HG02642 (cell line): ENCODE results near the gene MACF1.
A peak's percentile ranks its signal among the peaks of the same experiment; 100 is the strongest.

Experiments
- ATAC-seq: cut with Tn5 transposase; IDR thresholded peaks from one replicate; pipeline ENCODE4 v1.9.1; 2021; ENCODE audit warnings: mild to moderate bottlenecking; ENCODE audit not compliant: unreplicated experiment, poor library complexity

The MACF1 gene

DNA sequence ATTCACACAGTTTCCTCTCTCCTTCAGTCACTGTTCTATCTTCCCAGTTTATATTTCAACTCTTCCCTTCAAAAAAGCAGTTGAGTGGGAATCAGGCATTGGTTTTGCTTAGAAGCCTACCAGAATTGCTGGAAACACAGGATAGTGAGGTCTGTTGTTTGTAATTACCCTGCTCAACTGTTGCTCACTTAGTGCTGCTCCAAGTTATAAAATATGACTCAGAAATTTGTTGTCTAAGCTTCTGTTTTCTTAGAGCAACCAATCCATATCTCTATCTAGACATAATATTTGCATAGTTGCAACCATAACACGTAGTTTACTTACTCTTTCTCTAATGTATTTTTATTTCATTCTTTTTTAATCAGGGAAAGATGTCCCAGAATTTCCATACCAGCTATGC lies 87.9 kb downstream of the MACF1 start:
- no peak for ATAC-seq

DNA sequence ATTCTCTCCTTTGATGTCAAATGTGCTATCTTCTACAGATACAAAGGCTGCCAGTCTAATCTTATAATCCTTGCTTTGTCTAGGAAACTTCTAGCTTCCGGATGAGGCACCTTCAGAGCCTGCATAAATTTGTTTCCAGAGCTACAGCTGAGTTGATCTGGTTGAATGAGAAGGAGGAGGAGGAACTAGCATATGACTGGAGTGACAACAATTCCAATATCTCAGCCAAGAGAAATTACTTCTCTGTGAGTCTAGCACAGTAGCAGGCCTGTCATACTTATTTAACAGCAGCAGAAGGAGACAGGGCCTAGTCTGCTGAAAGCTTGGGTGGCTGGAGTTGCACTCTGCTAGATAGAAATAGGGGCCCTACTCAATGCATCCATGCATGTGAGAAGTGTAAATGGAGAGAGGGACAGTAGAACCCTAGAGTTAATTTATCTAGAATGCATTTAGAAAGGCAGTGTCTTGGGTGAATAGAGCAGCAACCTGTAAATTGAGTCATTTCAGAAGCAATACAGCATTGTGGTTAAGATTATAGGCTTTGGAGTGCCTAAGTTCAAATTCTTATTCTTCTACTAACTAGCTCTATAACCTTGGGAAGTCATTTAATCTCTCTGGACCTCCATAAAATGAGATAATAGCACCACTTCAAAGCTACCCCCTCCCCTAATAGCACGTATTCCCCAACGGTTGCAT lies 89.0 kb downstream of the MACF1 start:
- no peak for ATAC-seq

DNA sequence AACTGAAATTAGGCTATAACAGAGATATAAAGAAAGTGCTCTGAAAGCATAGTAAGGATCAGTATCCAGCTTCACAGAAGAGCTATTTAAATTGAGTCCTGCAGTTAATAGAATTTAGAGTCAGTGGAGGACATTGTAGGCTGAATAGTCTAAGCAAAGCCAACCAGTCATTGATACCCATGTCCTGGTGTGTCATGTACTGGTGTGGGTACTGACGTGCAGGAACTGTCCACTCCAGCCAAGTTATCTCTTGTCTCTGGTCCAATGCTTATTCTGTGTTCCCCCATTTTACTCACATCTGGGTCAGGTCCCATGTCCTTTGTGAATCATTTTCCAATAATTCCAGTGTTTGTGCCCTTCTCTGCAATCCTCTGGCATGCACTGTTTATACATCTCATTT lies 90.0 kb downstream of the MACF1 start:
- ATAC-seq: no peak

DNA sequence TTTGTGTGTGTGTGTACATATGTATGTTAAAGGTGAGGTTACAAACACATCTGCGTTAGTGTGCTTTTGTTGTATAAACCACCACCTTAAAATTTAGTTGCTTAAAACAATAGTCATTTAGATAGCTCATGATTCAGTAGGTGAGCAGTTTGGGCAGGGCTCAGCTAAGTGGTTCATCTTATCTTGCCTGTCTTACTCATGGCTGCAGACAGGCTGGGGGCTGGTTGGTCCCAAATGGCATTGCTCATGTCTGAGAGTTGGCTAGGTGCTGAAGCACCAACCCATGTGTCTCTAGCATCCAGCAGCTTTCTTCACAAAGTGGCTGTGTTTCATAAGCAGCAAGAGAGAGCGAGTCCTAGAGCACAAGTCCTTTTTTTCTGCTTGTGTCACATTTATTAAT lies 91.4 kb downstream of the MACF1 start:
- no peak for ATAC-seq

DNA sequence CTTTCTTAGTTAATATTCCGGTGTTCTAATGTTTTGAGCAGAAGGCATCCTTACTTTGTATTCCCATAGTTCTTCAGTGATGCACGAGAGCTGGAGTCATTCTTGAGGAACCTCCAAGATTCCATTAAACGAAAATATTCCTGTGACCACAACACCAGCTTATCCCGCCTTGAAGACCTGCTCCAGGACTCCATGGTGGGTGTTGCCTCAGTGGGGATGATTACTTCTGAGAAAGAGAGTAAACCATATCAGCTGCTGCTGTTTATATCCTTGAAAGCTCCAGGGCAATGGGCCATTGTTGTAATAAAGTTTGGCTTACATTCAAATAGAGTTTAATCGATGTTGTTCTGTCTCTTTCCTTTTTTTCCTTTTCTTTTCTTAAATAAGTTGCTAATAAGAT lies 93.1 kb downstream of the MACF1 start:
- ATAC-seq: no peak

DNA sequence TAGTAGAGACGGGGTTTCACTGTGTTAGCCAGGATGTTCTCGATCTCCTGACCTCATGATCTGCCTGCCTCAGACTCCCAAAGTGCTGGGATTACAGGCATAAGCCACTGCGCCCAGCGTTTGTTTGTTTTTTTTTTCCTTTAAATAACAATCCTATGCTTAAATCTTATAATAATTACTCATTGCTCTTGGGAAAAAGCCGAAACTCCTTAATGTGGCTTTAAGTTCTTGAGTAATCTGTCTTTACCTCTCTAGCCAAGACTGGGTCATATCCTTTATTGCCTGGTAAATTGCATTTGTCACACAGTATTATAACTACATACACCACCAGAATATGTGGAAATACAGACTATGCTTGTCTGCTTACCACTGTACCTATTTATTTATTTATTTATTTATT lies 97.1 kb downstream of the MACF1 start:
- no peak for ATAC-seq

DNA sequence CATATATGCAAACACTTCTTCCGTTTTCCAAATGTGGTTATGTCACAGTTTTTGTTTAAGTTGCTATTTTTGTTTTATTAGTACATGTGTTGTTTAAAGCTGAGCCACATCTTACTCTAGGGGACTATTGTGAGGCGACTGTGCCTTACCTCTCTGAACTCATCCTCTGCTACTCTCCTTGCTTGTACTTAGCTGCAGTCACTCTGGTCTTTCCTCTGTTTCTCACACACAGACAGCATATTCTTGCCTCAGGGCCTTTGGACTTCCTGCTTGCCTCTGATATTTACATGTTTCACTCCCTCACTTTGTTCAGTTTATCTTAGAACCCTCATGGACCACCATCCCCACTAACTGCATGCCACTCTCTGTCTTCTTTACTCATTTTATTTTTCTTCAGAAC lies 101.1 kb downstream of the MACF1 start:
- no peak for ATAC-seq

DNA sequence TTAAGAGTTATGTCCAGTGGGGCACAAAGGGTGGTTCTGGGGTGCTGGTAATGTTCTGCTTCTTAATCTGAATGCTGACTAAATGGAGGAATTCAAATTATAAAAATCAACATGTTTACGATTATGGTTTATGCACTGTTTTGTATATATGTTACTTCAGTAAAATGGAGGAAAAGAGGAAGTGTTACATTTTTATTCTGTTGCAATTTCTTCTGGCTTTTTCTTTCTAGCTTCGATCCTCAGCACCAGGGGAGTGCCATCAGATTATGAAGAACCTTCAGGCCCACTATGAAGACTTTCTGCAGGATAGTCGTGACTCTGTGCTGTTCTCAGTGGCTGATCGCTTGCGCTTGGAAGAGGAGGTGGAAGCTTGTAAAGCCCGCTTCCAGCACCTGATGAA lies 105.5 kb downstream of the MACF1 start:
- no peak for ATAC-seq

DNA sequence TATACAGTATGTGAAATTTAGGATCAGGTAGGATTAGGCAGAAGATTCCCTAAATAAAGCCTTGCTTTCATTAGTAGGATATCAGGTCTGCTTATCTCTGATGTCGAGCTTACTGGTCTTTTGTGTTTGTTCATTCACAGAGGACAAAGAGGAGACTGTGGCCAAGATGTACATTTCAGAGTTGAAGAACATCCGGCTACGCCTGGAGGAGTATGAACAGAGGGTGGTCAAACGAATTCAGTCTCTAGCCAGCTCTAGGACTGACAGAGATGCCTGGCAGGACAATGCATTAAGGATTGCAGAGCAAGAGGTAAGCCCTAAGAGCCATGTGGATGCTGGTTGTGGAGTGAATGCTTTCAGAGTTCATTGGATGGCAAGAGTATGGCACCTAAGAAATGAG lies 106.2 kb downstream of the MACF1 start:
- no peak for ATAC-seq

DNA sequence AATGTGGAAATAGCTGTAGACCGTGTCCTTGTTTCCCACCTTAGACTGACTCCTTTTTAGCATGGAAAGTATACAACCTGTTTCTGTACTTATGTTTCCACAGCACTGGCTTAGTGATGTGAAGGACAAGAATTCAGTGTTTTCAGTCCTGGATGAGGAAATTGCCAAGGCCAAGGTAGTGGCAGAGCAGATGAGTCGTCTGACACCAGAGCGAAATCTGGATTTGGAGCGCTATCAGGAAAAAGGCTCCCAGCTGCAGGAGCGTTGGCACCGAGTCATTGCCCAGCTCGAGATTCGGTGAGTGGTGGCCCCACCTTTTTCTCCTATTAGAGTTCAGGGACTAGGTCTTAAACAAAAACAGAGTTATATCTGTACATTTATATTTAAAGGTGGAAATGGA lies 112.6 kb downstream of the MACF1 start:
- no peak for ATAC-seq

DNA sequence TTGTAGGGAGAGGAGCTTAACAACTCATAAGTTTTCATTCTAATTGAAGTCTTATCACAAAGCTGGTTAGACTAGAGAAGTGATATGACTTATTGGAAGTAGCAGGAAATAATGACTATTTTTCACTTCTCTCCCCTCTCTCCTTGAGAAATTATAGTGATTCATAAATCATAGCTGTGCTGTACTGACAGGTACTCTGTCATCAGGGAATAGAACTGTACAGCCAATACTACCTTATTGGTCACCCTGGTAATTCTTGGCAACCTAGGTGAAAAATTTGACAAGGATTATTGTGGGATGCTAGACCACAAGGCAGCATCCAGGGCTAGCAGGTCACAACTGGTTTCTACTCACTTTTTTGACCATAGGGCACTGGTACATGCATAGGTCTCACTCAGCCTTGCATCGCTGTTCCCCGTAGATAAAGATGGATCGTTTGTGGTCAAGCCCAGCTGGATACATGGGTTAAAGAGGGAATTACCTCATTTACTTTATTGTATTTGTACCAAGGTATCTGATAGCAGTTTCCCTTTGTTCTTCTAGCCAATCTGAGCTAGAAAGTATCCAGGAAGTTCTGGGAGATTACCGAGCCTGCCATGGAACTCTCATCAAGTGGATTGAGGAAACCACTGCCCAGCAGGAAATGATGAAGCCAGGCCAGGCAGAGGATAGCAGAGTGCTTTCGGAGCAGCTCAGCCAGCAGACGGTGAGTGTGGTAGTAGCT lies 113.6 kb downstream of the MACF1 start:
- no peak for ATAC-seq

DNA sequence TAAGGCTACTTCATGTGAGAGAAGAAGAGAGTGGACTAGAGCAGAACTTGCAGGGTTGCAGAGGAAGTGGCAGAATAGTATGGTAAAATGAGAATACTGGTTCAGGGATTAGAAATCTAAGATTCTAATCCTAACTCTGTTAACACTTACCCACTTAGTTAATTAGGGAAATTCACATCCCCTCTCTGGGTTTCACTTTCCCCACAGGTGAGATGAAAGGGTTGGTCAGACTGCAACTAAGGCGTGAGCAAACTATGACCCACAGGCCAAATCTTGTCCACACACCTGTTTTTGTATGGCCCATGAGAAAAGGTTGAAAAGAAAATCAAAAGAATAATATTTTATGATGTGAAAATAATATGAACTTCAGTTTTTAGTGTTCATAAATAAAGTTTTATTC lies 117.5 kb downstream of the MACF1 start:
- peak; percentile 43 for ATAC-seq

DNA sequence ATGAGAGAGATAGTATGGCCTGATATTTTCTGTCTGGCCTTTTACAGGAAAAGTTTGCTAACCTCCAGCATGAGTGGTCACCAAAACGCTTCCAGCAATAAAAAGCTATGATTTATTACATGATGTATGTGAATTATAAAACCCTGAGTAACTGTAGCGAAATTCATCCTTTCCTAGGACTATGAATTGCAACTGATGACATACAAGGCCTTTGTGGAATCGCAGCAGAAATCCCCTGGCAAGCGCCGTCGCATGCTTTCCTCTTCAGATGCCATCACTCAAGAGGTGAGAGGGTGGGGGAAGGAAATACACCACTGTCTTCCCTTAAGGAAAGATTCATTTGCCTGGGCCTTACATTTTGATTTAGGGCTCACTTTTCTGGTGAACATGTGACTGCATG lies 117.9 kb downstream of the MACF1 start:
- ATAC-seq: no peak

DNA sequence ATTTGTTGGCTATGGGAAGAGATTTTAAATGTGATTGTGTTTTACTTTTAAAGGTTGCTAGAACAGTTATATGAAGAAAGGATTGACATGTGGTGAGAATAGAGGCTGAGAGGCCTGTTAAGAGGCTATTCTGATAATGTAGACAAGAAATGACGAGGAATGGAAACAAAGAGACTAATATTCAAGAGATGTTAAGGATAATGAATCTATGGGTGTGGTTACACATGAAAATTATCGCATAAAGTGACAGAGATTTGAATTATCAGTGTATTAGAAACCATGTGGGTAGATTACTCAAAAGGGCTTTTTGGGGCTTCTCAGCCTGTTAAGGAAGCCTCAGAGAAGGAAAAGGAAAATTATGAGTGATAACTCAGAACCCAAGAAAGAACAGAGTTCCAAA lies 120.4 kb downstream of the MACF1 start:
- ATAC-seq: no peak

DNA sequence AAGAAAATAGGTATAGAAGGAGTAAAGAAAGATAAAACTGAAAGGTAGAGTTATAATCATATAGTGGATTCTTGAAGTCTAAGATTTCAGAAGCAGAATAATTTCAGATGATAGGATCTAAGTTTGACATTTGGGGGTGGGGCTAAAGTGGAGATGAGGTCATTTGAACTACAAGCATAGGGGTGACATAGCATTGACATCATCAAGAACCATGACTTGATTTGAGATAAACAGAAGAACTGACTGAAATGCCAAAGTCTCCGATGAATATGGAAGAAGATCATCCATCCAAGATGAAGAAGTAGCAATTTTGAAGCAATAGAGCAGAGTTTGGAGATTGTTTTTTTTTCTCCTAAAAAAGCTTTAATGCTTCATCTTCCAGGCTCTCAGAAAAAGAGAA lies 122.3 kb downstream of the MACF1 start:
- no peak for ATAC-seq

DNA sequence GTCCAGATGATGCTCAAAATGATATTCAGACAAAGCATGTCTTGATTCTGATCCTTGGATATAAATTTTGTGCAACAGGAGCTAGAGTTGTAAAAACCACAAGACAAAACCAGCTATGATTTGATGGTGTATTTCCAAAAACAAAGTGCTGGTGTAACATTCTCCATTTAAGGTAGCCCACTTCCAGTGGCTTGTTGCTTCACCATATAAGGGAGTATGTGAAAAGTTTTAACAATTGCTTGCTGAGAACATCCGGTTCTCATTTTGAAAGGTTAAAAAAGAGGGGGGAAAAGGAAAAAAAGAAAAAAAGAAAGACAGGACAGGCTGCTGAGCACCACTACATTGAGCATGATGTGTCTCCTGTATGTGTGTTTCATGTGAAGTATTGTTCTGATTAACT lies 123.6 kb downstream of the MACF1 start:
- no peak for ATAC-seq

DNA sequence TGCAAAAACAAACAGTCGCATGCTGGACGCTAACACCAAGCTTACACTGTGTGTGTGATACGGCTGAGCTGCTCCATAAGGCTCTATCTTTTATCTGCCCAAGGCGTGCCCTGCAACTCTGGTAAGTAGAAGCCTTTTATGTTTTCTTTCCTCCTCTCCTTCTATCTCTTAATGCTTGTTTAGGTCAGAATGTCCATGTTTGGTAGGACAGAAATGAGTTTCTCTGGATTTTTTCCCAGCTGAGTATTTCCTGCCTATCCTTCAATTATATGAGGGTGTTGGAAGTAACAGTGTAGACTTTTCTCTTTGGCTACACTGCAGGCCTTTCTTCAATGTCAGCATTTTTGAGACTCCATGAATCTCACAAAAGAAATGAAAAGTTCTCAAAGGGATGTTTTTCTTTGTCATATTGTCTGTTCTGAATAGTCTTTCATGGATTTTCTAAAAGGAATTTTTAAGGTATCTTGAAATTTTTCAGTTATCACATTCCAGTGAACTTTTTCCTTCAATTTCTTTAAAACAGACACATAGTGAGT lies 124.2 kb downstream of the MACF1 start:
- ATAC-seq: no peak

DNA sequence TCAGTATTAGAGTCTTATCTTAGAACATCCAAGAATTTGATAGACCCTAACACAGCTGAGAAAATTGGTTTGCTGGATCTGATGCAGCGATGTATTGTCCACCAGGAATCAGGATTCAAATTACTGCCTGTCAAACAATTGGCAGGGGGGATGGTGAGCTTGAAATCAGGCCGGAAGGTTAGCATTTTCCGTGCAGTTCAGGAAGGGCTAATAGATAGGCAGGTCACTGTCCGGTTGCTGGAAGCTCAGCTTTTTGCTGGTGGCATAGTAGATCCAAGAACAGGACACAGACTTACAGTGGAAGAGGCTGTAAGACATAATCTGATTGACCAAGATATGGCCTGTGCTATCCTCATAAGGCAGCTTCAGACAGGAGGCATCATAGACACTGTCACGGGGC lies 127.2 kb downstream of the MACF1 start:
- ATAC-seq: no peak

DNA sequence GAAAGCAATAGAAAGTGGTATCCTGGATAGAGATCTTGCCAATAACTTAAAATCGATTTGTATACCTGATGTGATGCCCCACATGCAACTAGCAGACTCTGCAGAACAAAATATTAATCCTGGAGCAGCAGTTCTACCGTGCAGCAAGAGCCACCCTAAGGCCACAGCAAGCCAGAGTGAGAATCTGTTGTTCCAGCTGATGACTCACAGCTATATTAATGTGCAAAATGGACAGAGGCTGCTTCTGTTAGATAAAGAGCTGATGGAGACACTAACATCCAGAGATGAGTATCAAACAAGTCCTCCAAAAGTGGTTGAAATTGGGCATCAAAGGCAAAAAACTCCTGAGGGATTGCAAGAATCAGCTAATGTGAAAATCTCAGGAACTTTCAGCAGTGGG lies 127.8 kb downstream of the MACF1 start:
- no peak for ATAC-seq

DNA sequence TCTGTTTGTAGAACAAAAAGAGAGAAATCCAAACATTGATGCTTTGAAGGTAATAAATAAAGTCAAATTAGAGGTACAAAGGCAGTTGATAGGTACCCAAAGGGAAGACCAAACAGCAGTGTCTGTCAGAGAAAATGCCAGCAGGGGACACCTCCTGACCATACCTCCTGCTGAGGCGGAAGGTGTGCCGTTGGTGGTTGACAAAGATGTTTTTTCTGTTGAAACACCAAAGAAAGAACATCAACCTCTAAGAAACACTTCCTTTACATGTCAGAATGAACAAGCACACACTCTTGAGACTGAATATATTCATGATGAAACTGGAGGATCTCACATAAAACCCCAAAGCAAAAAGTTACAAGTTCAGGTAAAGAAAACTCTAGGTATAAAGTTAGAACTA lies 128.3 kb downstream of the MACF1 start:
- no peak for ATAC-seq

DNA sequence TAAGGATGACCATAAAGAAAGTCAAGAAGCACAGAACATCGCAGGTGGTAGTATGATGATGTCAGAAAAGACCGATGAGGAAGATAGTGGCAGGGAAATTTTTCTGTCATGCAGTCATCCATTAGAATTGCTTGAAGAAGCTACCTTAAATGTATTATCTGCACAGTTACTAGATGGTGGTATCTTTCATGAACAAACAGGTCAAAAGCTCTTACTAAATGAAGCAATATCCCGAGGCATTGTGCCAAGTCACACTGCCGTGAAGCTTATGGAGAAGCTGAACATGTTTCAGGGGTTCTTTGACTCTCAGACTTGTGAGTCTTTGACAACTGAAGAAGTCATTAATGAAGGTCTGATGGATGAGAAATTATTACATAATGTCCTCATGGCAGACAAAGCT lies 128.8 kb downstream of the MACF1 start:
- no peak for ATAC-seq

DNA sequence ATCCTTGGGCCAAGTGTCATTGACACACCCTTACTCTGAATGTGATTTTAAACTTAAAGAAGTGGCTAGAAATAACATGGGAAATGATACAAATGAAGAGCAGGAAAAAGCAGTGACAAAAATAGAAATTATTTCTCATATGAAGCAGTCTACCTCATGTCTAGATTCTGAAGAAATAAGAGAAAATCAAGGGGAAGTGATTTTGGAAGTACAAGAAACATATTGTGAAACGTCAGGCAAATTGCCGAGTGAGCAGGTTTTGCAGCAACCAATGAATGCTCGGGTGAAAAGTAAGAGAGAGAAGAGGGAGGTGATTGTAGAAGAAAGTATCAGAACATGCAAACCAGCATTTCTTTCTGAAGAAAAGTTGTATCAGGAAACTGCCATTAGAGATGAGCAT lies 130.7 kb downstream of the MACF1 start:
- ATAC-seq: no peak
